KMS-11 (cell line): ENCODE results near the gene SDS.
"Not testable (repeated sequence)": the region's sequence is repeated elsewhere in the genome, so short reads cannot be mapped to it uniquely, and the experiment has no call there.

ENCODE experiments used
- H2AFZ ChIP-seq: fragments of 200-600 bp; sonication (generic); 2 replicates; pipeline ENCODE4 v1.6.1; 2016; ENCODE audit warnings: antibody characterized with exemption, mixed run types, low read depth
- H3K27ac ChIP-seq: fragments of 200-600 bp; sonication (generic); 2 replicates; pipeline ENCODE4 v1.6.1; 2016; ENCODE audit warnings: mild to moderate bottlenecking, mixed run types
- H3K27me3 ChIP-seq: fragments of 200-600 bp; sonication (generic); 2 replicates; pipeline ENCODE4 v1.6.1; 2017; ENCODE audit warnings: mild to moderate bottlenecking, low read depth, mixed run types, moderate library complexity; ENCODE audit not compliant: insufficient read depth
- H3K36me3 ChIP-seq: fragments of 200-600 bp; sonication (generic); 2 replicates; pipeline ENCODE4 v1.6.1; 2017; ENCODE audit warnings: mild to moderate bottlenecking, mixed run types; ENCODE audit not compliant: insufficient read depth
- H3K4me1 ChIP-seq: fragments of 200-600 bp; sonication (generic); 2 replicates; pipeline ENCODE4 v1.6.1; 2016; ENCODE audit warnings: mild to moderate bottlenecking, low read depth, mixed run types; ENCODE audit not compliant: poor library complexity, severe bottlenecking
- H3K4me2 ChIP-seq: fragments of 200-600 bp; sonication (generic); 2 replicates; pipeline ENCODE4 v1.7.0; 2016; ENCODE audit warnings: mild to moderate bottlenecking, mixed run types
- H3K4me3 ChIP-seq: fragments of 200-600 bp; sonication (generic); IDR thresholded peaks from 2 replicates; pipeline ENCODE4 v1.6.1; 2017; ENCODE audit warnings: low read depth, low read length, mixed read lengths; ENCODE audit not compliant: insufficient read depth
- H3K79me2 ChIP-seq: fragments of 200-600 bp; sonication (generic); 2 replicates; pipeline ENCODE4 v1.6.1; 2016; ENCODE audit warnings: low read depth, mixed run types; ENCODE audit not compliant: insufficient read depth
- H3K9ac ChIP-seq: fragments of 200-600 bp; sonication (generic); 2 replicates; pipeline ENCODE4 v1.6.1; 2016; ENCODE audit warnings: mild to moderate bottlenecking, mixed run types
- H4K20me1 ChIP-seq: fragments of 200-600 bp; sonication (generic); 2 replicates; pipeline ENCODE4 v1.6.1; 2016; ENCODE audit warnings: mild to moderate bottlenecking, mixed run types; ENCODE audit not compliant: insufficient read depth
- CTCF ChIP-seq: fragments of 200-600 bp; sonication (generic); conservative IDR thresholded peaks from 2 replicates; pipeline ENCODE4 v1.6.1; 2017; ENCODE audit warnings: low read depth, mild to moderate bottlenecking, antibody characterized with exemption, low read length, moderate library complexity, mixed read lengths

SDS gene

GRCh38 chr12:113361574-113362370 lies 41.9 kb downstream of the SDS start:
- Histone ChIP-seq H3K9ac (no peak overlapping the region), H3K27ac (no peak overlapping the region), H3K36me3 (no peaks in the 10 kb centered on the region), H3K4me2 (no peak overlapping the region), H3K4me1 (no peaks in the 10 kb centered on the region), H2AFZ (no peak overlapping the region), H3K79me2 (no peaks in the 10 kb centered on the region), H4K20me1 (no peaks in the 10 kb centered on the region), H3K4me3 (no peak overlapping the region), H3K27me3 (no peaks in the 10 kb centered on the region)
- no peak for TF ChIP-seq CTCF

GRCh38 chr12:113359939-113360748 lies 43.5 kb downstream of the SDS start:
- H3K36me3 ChIP-seq, result no peaks in the 10 kb centered on the region

GRCh38 chr12:113359133-113359938 lies 44.4 kb downstream of the SDS start:
- no peak for TF ChIP-seq CTCF
- peak overlapping the region; percentile 69; the same call in 1 of the 2 replicates for H2AFZ ChIP-seq

More at GRCh38 chr12:113359939-113360748, 43.5 kb downstream of the SDS start:
- Histone ChIP-seq H3K9ac (no peak overlapping the region), H3K4me3 (no peak overlapping the region), H3K79me2 (no peaks in the 10 kb centered on the region), H3K27me3 (no peaks in the 10 kb centered on the region), H4K20me1 (no peaks in the 10 kb centered on the region), H3K4me2 (no peak overlapping the region), H2AFZ (no peak overlapping the region), H3K4me1 (no peaks in the 10 kb centered on the region), H3K27ac (no peak overlapping the region)
- TF ChIP-seq CTCF, result no peak

GRCh38 chr12:113358381-113359132 lies 45.1 kb downstream of the SDS start, which contains the start of gene PLBD2:
PLBD2 (plus strand) TSS chr12:113358587; CDS start chr12:113358601, 14 bp downstream.
- Histone ChIP-seq H4K20me1 (no peaks in the 10 kb centered on the region), H3K36me3 (no peaks in the 10 kb centered on the region), H3K4me3 (no peak within 1 kb of the TSS), H3K9ac (peak within 1 kb of the TSS; percentile 49; the same call in 1 of the 2 replicates), H3K4me1 (no peaks in the 10 kb centered on the region), H3K79me2 (no peaks in the 10 kb centered on the region), H3K27ac (no peak within 1 kb of the TSS), H3K4me2 (peak within 1 kb of the TSS; percentile 63), H2AFZ (peak within 1 kb of the TSS; percentile 69), H3K27me3 (no peaks in the 10 kb centered on the region)
- TF ChIP-seq CTCF, result no peak

More at GRCh38 chr12:113359133-113359938, 44.4 kb downstream of the SDS start:
- Histone ChIP-seq H3K4me1 (no peaks in the 10 kb centered on the region), H3K4me3 (no peak overlapping the region), H3K36me3 (no peaks in the 10 kb centered on the region), H3K9ac (peak overlapping the region; percentile 49; the same call in 1 of the 2 replicates), H3K27ac (no peak overlapping the region), H4K20me1 (no peaks in the 10 kb centered on the region), H3K4me2 (peak overlapping the region; percentile 63), H3K79me2 (no peaks in the 10 kb centered on the region), H3K27me3 (no peaks in the 10 kb centered on the region)

GRCh38 chr12:113354192-113354591 lies 49.5 kb downstream of the SDS start:
- H4K20me1 ChIP-seq, H3K4me2 ChIP-seq, H3K27ac ChIP-seq, H3K4me1 ChIP-seq, H3K79me2 ChIP-seq, H3K4me3 ChIP-seq, H3K9ac ChIP-seq, H3K27me3 ChIP-seq, H2AFZ ChIP-seq, H3K36me3 ChIP-seq: not testable (repeated sequence)
